Breast epithelium (tissue), 4 donors: ENCODE measurements around the gene PDZD2. TPM values are rescaled to one million over a fixed set of nuclear protein-coding genes. Genes with fewer than 3 reads are reported as not detected.

ENCODE experiments used
- DNase-seq, 2 donors: peaks; one replicate each; pipeline ENCODE4 v3.0.0-alpha.2; 2019; ENCODE audit warnings: low spot score in 2 of 2
- H3K27ac ChIP-seq, 2 donors: fragments of 200-600 bp; sonication (generic) in 1 of 2; one replicate each; pipeline ENCODE4 v1.5.1; 2016 to 2019; ENCODE audit warnings: mild to moderate bottlenecking in 1 of 2
- H3K27me3 ChIP-seq, 2 donors: fragments of 200-600 bp; sonication (generic) in 1 of 2; one replicate each; pipeline versions ENCODE4 v1.5.1 to v1.6.0; 2017 to 2019; ENCODE audit warnings: control low read depth in 1 of 2, mild to moderate bottlenecking in 1 of 2
- H3K36me3 ChIP-seq: fragments of 200-600 bp; one replicate; pipeline ENCODE4 v1.5.1; 2019
- H3K4me1 ChIP-seq, 2 donors: fragments of 200-600 bp; sonication (generic); one replicate each; pipeline ENCODE4 v1.5.1; 2016 to 2019; ENCODE audit warnings: control low read depth in 1 of 2
- H3K4me3 ChIP-seq, 3 donors: fragments of 200-600 bp; sonication (generic); 1 replicate in 2 of 3; 2 replicates in 1 of 3; pipeline ENCODE4 v1.5.1; 2016 to 2019; ENCODE audit warnings: mild to moderate bottlenecking in 3 of 3, moderate library complexity in 2 of 3
- H3K9me3 ChIP-seq, 2 donors: fragments of 200-600 bp; sonication (generic) in 1 of 2; one replicate each; pipeline ENCODE4 v1.5.1; 2016 to 2019; ENCODE audit warnings: control low read depth in 1 of 2
- CTCF ChIP-seq, 3 donors: fragments of 450-650 bp; IDR thresholded peaks; one replicate each; pipeline ENCODE4 v1.5.1; 2016 to 2017; ENCODE audit warnings: antibody characterized with exemption in 3 of 3, mild to moderate bottlenecking in 3 of 3, moderate library complexity in 3 of 3
- POLR2A ChIP-seq: fragments of 450-650 bp; IDR thresholded peaks from one replicate; pipeline ENCODE4 v1.6.1; 2016; ENCODE audit warnings: antibody characterized with exemption, mild to moderate bottlenecking, moderate library complexity
- POLR2AphosphoS5 ChIP-seq, 3 donors: sonication (generic); formaldehyde crosslinking; IDR thresholded peaks; one replicate each; pipeline ENCODE4 v1.6.1; 2017; ENCODE audit warnings: antibody characterized with exemption in 3 of 3
- intact Hi-C: fragments of 100-400 bp; cut with DNase I; formaldehyde crosslinking; loops from one replicate; pipeline ENCODE4 v1.15.1; 2023; ENCODE audit warnings: low total_unique reads
- total RNA-seq, 3 donors: library from RNA; depleted of rRNA; stranded (reverse); fragments of >200 nt; gene quantifications; one replicate each; pipeline ENCODE4 v1.1.0, GENCODE V29; 2016

PDZD2 gene
- total RNA-seq, 3 donors from 2014 or later = 16.8 to 23.3 (median 17.7) TPM

DNA sequence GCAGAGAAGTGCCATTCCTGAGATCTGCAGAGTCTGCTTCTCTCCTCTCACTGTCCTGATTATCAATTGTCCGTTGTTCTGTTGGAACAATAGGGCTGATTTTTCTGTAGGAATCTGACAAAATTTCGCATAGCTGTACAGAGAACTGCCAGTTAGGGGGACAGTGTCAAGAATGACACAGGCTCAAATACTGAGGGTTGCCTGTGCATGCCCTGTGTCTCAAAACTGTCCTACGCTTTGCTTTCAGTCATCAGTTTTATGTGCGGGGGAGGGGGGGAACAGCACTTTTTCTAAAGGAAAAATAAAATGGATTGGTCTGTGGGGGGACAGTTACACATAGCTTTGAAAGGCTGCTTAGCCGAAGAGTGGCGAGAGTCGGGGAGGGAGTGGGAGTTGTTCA lies 248.6 kb downstream of the PDZD2 start:
- Histone ChIP-seq H3K27me3 (no peaks in the 10 kb centered on the region), H3K4me3 (no peak overlapping the region), H3K36me3 (no peaks in the 10 kb centered on the region), H3K9me3 (no peaks in the 10 kb centered on the region), H3K4me1 (no peaks in the 10 kb centered on the region), H3K27ac (no peak overlapping the region)
- intact Hi-C loops = no loop called here
- no peak for TF ChIP-seq POLR2AphosphoS5 (IDR thresholded peaks at IDR 0.05)
- no peak for TF ChIP-seq POLR2A
- no peak for TF ChIP-seq CTCF (IDR thresholded peaks at IDR 0.05)
- no peak for DNase-seq

GRCh38 chr5:31888564-31888963 lies 249.6 kb downstream of the PDZD2 start:
- H3K27ac ChIP-seq = no peak overlapping the region
- no peaks in the 10 kb centered on the region for H3K9me3 ChIP-seq
- DNase-seq = no peak
- intact Hi-C loops = no loop called here
- no peaks in the 10 kb centered on the region for H3K4me1 ChIP-seq
- H3K4me3 ChIP-seq = no peak overlapping the region
- no peaks in the 10 kb centered on the region for H3K27me3 ChIP-seq
- no peaks in the 10 kb centered on the region for H3K36me3 ChIP-seq
- TF ChIP-seq POLR2AphosphoS5 (IDR thresholded peaks at IDR 0.05) (no peak), CTCF (IDR thresholded peaks at IDR 0.05) (no peak), POLR2A (no peak)

DNA sequence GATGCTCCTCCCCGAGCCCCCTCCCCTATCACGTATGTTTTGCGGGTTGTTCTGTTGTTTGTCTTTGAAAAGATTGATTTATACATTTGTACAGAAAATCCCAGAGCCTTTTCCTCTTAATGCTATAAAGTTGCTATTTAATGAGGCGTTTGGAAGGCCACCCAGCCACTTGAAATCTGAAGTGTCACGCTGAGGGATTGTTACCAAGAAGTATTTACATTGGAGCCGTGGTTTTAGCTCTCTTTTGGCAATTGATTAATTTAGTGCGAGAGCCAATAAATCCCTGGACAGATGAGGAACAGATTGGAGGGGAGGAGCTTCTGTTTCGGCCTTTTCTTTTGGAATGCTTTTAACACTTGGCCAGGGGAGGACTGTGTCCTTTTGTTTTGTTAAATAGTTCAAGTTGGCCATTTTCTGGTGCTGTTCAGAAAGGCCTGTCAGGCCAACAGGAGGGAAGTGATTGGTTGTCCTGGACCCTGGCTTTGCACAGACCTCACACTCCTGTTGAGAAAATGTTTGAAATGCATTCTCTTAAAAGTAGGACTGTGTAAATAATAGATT lies 250.2 kb downstream of the PDZD2 start:
- DNase-seq = no peak
- Histone ChIP-seq H3K27me3 (no peaks in the 10 kb centered on the region), H3K4me3 (no peak overlapping the region), H3K4me1 (no peaks in the 10 kb centered on the region), H3K9me3 (no peaks in the 10 kb centered on the region), H3K27ac (no peak overlapping the region), H3K36me3 (no peaks in the 10 kb centered on the region)
- intact Hi-C loops = no loop called here
- TF ChIP-seq POLR2A (no peak), CTCF (IDR thresholded peaks at IDR 0.05) (no peak), POLR2AphosphoS5 (IDR thresholded peaks at IDR 0.05) (no peak)

DNA sequence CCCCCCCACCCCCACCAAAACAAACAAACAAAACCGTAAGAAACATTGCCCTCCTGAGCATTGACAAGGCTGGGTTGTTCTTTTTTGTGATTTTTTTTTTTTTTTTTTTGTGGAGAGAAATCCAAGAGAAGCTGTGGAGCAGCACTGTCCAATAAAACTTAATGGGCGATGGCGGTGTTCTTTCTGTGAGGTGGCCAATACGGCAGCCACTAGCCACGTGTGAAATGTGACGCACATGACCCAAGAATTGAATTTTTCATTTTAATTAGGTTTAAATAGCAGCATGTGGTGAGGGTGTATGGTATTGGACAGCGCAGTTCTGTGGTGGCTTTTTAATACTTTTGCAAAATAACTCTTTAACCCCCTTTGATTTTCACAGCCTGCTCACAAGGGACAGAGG lies 251.1 kb downstream of the PDZD2 start:
- H3K27ac ChIP-seq = no peak overlapping the region
- H3K36me3 ChIP-seq = no peaks in the 10 kb centered on the region
- H3K27me3 ChIP-seq = no peaks in the 10 kb centered on the region
- no peak overlapping the region for H3K4me3 ChIP-seq
- H3K4me1 ChIP-seq = no peaks in the 10 kb centered on the region
- no peak for DNase-seq
- intact Hi-C loops = no loop called here
- no peaks in the 10 kb centered on the region for H3K9me3 ChIP-seq
- TF ChIP-seq POLR2AphosphoS5 (IDR thresholded peaks at IDR 0.05) = no peak
- no peak for TF ChIP-seq POLR2A
- no peak for TF ChIP-seq CTCF (IDR thresholded peaks at IDR 0.05)

DNA sequence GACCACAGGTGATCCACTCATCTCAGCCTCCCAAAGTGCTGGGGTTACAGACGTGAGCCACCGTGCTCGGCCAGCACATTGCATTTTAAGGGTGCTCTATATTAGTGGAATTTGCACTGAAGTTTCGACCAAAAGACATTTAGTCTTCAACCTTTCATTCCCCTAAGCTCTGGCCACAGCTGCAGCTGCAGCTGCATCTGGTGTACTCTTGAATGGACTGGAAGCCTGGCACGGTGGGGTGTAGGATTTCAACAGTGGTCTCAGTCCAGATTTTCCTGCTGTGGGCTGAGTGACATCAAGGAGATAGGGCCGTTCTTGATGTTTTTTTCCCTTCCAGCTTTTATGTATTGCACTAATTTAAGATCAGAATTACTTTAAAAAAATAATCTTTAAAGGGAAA lies 255.2 kb downstream of the PDZD2 start:
- Histone ChIP-seq H3K4me1 (no peaks in the 10 kb centered on the region), H3K4me3 (no peak overlapping the region), H3K36me3 (no peaks in the 10 kb centered on the region), H3K27ac (no peak overlapping the region), H3K9me3 (no peaks in the 10 kb centered on the region), H3K27me3 (no peaks in the 10 kb centered on the region)
- no peak for DNase-seq
- TF ChIP-seq POLR2AphosphoS5 (IDR thresholded peaks at IDR 0.05) (no peak), CTCF (IDR thresholded peaks at IDR 0.05) (no peak)
- intact Hi-C loops = no loop called here
